HG03066 (cell line): Measurements from ENCODE around the gene MAP2K5.

Experiments
- ATAC-seq: cut with Tn5 transposase; IDR thresholded peaks from one replicate; pipeline ENCODE4 v1.9.1; 2021; ENCODE audit warnings: low read depth; ENCODE audit not compliant: unreplicated experiment

The MAP2K5 gene

DNA sequence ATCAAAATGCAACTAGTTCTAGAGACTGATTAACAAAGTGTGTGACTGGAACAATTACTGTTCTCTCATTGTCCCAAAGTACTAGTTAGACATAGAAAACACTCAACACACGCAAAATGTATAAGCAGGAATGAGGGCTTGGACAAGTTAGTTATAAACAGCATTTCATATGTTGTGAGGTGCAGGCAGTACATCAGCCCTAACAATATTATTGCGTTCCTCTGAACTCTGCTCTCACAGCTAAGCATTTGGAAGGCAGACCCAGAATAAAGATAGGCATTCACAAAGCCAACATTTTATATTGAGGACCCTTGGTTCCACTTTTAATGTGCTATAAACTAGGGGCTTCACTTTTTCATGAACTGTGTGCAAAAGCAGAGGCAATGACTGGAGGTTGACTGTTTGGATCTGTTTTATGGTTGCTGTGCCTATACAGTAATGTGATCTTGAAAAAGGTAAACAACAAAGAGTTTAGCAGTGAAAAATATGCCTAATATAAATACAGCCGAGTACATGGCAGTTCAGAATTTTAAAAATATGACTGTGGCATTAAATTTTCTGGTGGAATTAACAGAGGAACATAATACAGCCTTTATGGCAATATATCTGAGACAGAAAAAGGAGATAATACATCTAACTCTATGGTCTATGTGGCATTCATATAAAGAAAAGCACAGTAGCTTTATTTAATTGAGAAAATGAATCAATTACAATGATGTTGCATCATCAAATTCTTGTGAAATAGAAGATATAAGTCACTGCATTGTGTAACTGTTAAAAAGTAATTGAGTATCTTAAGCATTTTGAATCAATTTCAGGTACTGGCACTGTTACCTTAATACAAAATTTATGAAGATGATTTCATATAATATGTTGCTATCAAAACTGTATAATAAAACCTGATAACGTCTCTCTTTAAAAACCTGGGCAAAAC lies 202.8 kb downstream of the MAP2K5 start:
- ATAC-seq = no peak

DNA sequence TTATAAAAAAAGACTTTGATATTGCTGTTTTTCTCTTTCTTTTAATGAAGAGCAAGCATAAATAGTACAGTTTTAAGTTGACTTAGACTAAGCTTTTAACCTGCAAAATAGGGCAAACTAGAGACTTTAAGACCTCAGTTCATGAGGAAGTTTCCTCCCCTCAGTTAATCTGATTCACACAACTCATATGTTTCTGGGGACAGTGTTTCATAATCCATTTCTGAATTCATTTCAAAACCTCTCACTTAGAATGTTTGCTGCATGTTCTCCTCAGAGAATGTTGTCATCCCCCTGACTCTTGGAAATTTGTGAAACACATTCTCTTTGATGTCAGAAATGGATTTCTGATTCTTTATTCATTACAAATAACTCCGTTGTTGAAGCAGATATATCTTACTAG lies 203.5 kb downstream of the MAP2K5 start:
- ATAC-seq = no peak

DNA sequence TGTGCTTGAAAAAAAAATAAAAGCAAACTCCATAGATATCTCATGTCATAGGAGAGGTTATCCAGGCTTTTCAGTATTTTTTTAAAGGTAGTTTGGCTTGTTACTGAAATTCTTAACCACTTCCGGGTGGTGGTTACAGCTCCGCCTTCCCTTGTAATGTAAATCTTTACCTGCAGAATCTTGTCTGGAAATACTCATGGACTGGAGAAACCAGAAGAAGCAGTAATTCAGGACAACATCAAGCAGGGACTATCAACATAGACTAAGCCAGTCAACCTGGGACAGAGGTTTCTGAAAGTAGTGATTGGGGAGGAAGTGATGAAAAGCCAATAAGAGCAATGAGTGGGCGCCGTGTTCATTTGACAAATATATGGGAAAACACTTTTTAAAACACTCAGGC lies 203.9 kb downstream of the MAP2K5 start:
- no peak for ATAC-seq

DNA sequence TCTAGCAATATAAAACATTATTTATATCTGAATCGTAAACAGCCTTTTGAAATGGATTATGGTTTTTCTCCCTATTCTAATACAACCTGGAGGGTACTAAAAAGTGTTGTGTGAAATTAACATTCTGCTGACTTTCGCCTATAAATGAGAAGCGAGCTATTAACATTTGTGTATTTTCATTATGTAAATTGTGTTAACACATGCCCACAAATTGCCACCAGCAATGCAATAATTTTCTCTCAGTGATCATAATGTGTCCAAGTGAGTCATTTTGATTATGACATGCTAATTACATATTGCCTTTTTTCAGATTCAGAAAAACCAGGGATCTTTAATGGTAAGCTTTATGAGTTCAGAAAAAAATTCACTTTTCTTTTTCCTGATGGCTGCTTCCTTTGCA lies 205.4 kb downstream of the MAP2K5 start:
- no peak for ATAC-seq

DNA sequence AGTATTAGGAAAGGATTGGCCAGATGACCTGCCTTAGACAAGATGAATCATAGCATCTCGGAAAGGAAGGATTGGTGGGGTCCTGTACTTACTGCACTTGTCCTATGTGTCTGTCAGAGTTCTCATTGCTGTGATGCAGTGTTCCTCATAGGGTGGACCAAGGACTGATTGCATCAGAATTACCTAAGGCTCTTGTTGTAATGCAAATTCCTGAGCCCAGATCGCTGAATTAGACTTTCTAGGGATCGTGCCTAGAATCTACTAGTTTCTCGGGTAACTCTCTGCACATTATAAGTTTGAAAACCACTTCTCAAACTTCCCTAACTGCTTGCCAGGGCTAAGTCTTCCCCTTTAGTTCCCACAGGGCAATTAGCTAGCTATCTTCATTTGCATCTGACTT lies 207.9 kb downstream of the MAP2K5 start:
- ATAC-seq = no peak

DNA sequence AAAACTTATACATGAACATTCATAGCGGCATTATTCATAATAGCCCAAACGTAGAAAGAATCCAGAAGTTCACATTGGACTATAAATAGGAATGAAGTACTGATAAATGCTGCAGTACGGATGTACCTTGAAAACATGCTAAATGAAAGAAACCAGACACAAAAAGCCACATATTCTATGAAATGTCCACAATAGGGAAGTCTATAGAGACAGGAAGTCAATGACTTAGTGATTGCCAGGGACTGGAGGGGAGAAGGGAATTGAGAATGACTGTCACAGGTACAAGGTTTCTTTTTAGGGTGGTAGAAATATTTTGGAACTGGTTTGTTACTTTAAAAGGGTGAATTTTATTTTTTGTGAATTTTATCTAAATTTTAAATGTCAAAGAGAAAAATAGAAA lies 211.4 kb downstream of the MAP2K5 start:
- no peak for ATAC-seq

DNA sequence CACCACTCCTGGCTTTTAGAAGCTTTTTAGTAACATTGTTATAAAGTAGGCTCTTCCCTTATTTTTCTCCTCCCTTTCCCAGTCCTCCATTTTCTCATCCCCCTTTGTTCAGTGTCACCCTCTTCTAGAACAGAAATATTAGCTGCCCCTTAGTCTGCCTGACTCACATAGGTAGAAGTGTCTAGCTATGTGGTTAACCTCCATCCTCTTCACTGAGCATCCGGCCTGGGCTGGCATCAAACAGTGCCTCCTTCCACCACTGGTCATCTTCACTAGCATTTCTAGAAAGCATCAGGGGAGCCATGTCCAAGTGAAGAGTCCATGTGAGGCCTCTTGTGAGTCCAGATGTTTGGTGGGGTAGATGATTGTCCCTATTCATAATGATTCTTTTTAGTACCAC lies 212.8 kb downstream of the MAP2K5 start:
- ATAC-seq = no peak

DNA sequence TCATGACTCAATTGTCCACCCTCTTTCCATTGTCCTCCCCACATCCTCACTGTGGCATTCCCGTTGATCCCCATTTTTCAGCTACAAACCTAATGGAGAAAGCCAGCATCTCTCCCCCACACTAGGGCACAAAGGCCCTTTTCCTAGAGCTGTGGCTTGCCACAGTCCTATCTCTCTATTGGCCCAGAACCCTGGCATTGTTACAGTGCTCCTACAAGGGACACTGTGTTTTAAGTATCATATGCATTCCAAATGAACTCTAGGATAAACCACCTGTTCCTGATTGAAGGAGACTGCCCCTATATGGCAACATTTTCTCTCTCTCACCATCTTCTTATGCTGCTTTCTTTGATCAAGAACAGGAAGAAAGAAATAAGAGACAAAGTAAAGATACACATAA lies 213.4 kb downstream of the MAP2K5 start:
- no peak for ATAC-seq

DNA sequence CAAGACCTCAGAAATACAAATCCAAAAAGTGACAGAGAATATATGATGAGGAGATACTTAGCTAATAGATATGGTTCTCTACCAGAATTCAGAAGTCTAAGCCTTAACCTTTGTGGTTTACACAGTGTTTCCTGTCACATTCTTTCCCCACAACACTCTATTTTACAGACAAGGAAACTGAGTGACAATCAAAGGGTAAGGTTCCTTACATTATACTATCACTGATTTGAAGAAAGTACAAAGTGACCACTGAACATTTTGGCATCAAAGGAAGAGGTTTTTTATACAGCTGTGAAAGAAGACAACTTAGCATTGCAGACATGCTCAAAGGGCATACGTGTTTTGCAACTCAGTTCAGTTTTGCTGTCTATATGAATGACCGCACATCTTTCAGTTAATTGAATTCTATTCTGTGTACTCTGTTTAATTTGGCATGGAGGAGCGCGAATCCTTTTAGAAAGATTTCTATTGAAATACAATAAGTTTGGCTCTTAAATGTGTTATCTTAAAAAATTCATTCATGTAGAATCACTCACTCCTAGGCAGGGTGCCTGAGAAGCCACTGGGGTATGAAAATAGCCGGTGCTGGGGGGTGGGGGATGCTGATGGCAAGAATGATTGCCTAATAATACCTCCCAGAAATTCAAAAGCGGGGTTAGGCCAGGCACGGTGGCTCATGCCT lies 216.3 kb downstream of the MAP2K5 start:
- no peak for ATAC-seq

DNA sequence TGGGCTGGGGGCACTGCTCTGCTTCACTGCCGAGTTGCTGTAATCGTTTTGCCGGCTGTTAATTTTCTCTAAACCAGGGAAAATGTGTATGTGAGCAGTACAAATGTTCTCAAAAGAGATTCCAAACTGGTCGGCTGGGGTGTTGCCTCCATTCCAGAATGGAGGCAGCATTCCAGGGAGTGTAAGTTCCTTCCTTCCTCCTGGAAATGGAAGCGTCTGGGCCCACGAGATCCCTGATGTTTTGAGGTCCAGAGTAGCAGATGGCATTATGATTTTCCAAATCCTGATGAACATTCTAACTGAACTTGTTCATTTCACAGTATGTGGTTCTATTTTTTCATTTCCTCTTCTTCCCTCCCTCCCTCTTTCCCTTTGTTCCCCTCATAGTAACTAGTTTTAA lies 218.4 kb downstream of the MAP2K5 start:
- no peak for ATAC-seq

DNA sequence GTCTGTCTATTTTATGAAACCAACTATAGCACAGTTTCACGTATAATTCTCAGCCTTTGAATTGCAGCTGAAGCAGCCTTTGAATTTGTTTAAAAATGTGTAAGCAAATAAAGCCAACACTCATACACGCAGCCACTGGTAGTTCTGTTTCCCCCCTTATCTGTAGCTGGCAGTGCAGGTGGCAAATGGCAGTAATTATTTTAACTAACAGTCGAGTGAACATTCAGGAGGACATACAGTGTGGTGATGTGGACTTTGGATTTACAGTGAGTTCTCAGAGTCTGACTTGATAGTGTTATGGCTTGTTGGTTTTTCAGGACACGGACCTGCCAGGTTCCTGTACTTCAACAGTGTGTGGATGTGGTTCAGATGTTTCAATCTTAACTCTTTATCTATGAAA lies 218.8 kb downstream of the MAP2K5 start:
- no peak for ATAC-seq

DNA sequence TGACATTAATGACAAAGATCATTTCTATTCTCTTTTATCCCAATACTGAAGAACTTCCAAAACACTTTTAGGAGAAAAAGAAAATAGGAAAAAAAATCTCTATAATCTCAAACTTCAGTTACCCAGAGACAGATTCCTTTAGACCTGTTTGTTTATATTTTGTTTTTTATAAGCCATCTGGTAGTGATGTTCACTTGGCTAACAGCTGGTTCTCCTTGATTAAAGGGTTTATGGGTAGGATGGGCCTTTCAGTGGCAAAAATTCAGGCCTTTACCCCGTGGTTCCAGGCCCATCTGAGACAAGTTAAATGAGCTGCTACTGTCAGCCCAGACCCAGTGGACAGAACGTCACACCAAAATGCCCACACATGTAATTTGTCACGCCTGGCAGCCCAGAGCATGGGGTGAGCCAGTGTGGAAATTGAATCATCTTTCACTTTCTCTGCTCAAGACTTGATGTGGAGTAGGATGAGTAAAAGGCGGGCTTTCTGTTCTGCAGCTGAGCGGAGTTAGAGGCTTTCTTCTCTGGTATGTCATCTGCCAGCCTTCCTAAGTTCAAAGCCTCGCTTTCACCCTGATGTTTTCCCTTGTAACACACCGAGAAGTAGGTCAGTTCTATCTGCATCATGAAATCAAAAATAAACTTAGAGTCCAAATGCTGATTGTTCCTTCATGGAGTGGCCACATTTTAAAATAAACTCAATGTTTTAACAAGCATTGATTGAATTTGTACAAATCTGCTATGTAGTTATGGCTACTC lies 220.3 kb downstream of the MAP2K5 start:
- ATAC-seq = peak; percentile 91

DNA sequence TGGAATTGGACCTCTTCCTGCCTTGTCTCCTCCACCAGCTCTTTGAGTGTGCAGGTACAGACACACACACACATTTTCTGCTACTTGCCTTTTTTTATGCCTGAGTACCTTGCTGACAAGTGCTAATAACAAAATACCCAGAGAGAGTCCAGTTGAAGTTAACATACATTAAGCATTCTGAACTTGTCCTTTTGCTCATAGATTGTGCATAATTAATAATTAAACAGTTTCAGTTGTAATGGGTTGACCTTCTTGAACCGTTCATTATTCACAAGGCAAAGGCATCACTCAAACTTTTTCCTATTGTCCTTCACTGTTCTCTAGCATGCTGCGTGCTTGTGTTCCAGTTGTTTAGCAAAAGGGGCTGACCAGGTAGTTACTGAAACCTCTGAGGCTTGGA lies 223.2 kb downstream of the MAP2K5 start:
- ATAC-seq = no peak

DNA sequence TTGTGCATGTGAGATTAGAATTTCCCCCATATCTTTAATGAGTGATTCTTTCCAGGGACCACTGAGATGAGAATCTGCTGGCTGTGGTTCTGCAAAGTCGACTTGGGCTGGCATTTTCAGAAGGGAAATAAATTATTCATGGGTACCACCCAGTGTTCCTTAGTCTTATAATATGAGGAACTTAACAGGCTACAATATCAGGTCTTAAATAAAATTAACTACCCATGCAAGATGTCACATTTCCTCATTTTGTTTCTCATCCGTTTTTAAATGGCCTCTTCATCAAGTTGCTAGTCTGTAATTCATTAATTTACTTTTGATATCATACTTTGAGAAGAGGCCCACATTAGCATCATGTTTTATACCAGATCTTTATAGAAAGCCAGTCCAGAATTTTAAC lies 224.5 kb downstream of the MAP2K5 start:
- ATAC-seq = no peak

DNA sequence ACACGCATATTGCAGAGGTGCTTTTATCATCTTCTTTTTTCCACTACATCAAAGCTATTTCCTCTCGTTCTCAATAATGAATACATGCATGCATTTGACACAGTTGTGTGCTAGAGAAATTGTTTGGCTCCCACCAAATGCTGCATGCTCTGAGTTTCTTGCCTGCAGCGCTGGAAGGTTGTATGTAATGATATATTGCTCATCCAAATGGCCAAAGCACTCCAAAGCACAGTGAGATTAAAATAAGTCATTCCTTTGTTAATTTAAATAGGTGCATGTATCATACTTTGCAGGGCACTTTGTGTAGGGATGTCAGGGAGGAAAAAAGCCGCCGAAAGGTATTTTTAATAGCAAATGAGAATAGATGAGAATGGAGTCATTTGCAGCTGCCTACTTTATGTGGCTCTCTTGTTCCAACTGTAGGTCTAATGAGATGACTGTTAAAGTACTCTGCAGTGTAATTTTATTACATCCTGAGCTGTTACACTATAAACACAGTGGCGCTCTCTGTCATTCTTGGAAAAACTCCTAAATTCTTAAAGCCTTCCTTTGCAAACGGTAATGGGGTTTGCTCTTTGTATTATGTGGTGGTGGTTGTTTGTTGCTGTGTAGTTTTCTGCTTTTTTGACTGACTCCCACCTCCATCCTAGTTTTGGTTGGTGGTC lies 225.9 kb downstream of the MAP2K5 start:
- no peak for ATAC-seq

DNA sequence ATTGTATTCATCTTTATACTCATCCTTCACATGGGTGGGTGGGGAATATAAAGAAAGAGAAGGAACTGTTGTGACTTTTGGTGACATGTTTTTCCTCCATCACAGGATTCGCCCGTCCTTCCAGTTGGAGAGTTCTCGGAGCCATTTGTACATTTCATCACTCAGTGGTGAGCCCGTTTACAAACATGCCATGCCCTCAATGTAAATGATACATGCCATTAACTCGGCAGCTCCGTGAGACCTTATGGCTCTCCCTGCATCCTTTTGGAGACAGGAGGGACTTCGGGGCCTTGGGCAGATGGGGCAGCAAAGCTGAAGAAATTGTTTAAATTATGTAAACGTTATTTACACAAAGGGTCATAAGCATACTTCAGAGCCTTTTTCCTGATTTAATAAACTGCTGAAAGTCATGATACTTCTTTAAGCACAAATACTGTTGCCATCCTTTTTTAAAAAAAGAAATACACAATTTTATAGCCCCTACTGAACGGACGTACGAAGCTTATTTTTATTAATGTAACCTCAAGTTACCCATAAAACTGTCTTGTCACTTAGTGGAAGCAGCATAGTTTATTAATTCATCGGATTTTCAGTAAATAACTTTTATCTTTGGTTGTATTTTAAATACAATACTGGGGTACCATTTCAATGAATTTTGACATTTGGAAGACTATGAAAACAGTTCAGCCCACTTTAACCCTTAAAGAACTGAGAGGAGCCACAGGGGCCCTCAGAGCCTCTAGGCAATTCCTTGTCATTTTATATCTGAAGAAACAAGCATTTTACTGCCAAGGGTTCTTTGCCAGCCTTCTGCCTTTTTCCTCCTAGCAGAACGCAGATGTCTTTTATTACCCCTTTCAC lies 227.2 kb downstream of the MAP2K5 start:
- ATAC-seq = no peak

DNA sequence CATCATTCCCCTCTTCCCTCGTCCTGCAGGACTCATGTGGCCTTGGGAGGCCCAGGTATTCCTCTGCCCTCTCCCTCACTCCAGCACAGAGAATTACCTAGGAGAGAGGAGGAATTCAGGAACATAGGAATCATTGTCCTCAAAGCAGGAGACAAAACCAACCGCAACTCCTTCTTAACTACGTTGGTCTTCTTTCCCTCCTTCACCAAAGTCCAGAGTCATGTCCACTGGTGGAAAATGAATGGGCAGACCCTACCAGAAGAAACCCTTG lies 227.8 kb downstream of the MAP2K5 start:
- no peak for ATAC-seq

DNA sequence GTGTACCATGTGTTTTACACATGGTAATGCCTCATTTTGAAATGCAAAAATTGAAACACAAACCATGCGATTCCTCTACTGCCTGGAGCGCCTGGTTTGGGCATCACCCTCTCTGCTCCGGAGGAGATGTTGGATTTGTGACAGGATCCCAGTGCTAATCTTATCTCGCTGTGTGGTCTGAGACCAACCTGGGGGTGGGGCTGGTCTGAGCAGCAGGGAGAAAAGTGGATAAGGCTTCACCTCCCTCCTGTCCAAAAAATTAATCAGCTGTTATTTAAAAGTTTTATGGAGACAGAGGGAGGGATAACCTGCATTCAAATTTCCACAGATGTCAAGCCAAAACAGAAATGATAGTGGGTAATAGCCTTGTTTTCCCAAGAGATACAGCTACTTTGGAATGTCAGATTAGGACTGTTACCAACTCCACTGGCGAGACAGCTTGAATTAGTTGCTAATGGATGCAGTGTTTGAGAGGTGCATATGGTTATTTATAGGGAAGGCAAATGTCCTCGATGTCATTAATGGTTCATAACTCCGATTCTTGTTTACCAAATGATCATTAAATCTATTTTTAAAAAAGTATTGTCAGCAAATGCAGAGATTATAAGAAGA lies 228.8 kb downstream of the MAP2K5 start:
- no peak for ATAC-seq

DNA sequence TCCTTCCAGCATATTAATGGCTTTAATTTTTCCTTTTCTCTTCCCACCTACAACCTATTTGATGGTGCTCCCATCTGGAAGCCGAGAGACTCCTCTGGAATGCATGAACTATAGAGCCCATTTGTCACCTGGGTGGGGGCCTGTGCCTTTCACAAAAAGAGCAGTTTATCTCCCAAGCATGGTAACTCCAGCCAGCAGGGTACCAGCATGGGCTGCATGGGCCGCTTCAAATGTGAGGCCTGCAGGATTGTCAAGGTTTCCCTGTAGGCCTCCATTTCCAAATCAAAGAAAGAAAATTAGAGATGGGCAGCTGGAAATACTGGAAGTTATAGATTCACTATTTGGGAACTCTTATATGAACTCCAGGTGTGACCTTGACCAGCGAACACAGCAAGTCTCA lies 232.1 kb downstream of the MAP2K5 start:
- no peak for ATAC-seq

DNA sequence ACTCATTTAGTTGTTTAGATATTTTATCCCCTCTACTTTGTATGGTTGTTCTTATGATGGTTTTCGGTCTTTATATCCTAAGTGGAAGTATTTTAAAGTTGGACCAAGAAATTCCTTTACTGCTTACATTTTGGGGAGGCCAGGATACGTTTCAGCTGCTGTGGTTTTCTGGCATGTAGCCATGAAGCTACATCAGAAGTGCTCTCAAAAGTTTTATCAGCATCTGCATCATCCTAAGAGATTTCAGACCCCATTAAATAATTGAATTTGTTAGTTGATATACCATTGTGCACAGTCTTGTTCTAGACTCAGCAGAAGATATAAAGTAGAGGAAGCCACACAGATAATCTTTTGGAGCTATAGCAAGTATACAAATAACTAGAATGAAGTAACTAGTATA lies 232.7 kb downstream of the MAP2K5 start:
- ATAC-seq = no peak
